Cardiac muscle cell (in vitro differentiated cells and primary cell): ENCODE results near the gene USP6NL. TPM values are rescaled to one million over a fixed set of nuclear protein-coding genes. Genes with fewer than 3 reads are reported as not detected.

ENCODE experiments used
- DNase-seq, 2 donors: peaks; one replicate each; pipeline versions ENCODE4 v3.0.0 to v3.0.0-alpha.2; 2010 to 2017; ENCODE audit warnings: low read depth in 1 of 2, low spot score in 1 of 2
- H3K27ac ChIP-seq: fragments of 200-600 bp; sonication (generic); 2 replicates; pipeline ENCODE4 v1.5.1; 2016
- H3K27me3 ChIP-seq: fragments of 200-600 bp; sonication (generic); 2 replicates; pipeline ENCODE4 v1.6.0; 2016; ENCODE audit warnings: control low read depth
- H3K36me3 ChIP-seq: fragments of 200-600 bp; sonication (generic); 2 replicates; pipeline ENCODE4 v1.5.1; 2016; ENCODE audit warnings: control low read depth
- H3K4me1 ChIP-seq: fragments of 200-600 bp; sonication (generic); 2 replicates; pipeline ENCODE4 v1.8.1; 2017; ENCODE audit warnings: low read depth, mild to moderate bottlenecking, mixed run types
- H3K4me3 ChIP-seq: fragments of 200-600 bp; sonication (generic); 2 replicates; pipeline ENCODE4 v1.5.1; 2016; ENCODE audit warnings: mild to moderate bottlenecking
- H3K9me3 ChIP-seq: fragments of 200-600 bp; sonication (generic); 2 replicates; pipeline ENCODE4 v1.5.1; 2017; ENCODE audit warnings: low read depth, mild to moderate bottlenecking, control low read depth
- CTCF ChIP-seq: IDR thresholded peaks from 2 replicates; pipeline ENCODE4 v1.5.1; 2012; ENCODE audit warnings: low read depth, mild to moderate bottlenecking, low read length
- polyA plus RNA-seq: library from polyadenylated mRNA; unstranded; fragments of >200 nt; fragmentation: Nextera tagmentation; extraction: Ambion mirVana; gene quantifications from 2 replicates; pipeline ENCODE4 v1.2.1, GENCODE V29; 2016
- total RNA-seq: library from RNA; depleted of rRNA; stranded (reverse); fragments of >200 nt; gene quantifications from 2 replicates; pipeline ENCODE4 v1.2.3, GENCODE V29; 2016

Gene USP6NL
- total and polyA plus RNA-seq, 2 experiments from 2014 or later, result 13.6 to 25.4 TPM

GRCh38 chr10:11443468-11444154, 167.8 kb downstream of the USP6NL start:
- Histone ChIP-seq H3K27me3 (no peaks in the 10 kb centered on the region), H3K4me3 (no peak overlapping the region), H3K9me3 (no peaks in the 10 kb centered on the region), H3K27ac (no peak overlapping the region), H3K4me1 (no peaks in the 10 kb centered on the region), H3K36me3 (no peaks in the 10 kb centered on the region)
- TF ChIP-seq CTCF, result no peak
- DNase-seq, result no peak

DNA sequence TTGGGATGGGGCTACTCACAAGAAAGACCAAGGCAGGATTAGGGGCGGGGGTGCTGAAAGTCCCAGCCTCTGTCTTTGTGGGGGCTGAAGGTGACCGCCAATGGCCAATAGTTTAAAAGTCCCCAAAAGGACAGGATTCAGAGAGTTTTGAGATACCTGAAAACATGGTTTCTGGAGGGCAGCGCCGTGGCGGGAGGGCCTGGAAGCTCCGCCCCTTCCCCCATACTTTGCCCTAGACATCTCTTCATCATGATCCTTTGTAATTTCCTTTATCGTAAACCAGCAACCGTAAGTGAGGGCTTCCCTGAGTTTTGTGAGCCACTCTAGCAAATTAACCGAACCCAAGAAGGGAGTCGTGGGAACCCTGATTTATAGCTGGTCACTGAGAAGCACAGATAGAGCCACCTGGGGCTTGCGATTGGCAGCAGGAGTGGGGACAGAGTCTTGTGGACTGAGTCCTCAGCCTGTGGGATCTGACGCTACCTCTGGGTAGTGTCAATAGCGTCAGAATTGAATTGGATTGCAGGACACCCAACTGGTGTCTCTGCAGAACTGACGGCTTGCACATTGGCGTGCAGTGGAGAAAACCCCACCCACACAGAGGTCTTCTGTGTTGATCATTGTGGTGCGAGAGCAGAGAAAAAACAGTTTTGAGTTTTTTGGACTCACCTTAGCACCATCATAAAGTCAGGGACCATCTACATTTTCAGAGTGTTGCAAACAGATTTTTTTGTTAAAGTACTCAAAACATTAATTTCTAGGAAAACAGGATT, 169.3 kb downstream of the USP6NL start:
- H3K27me3 ChIP-seq, result no peaks in the 10 kb centered on the region
- no peak for DNase-seq
- H3K27ac ChIP-seq, result no peak overlapping the region
- H3K4me1 ChIP-seq, result no peaks in the 10 kb centered on the region
- TF ChIP-seq CTCF, result no peak
- H3K4me3 ChIP-seq, result no peak overlapping the region
- H3K9me3 ChIP-seq, result no peaks in the 10 kb centered on the region
- no peaks in the 10 kb centered on the region for H3K36me3 ChIP-seq

GRCh38 chr10:11441151-11441535, 170.3 kb downstream of the USP6NL start:
- DNase-seq, result no peak

GRCh38 chr10:11440250-11441150, 170.9 kb downstream of the USP6NL start:
- Histone ChIP-seq H3K4me1 (peaks cover 5% of the 10 kb centered on the region), H3K9me3 (no peaks in the 10 kb centered on the region), H3K27ac (no peak overlapping the region), H3K4me3 (no peak overlapping the region), H3K27me3 (no peaks in the 10 kb centered on the region), H3K36me3 (no peaks in the 10 kb centered on the region)
- no peak for DNase-seq
- TF ChIP-seq CTCF, result no peak

More at GRCh38 chr10:11441151-11441535, 170.3 kb downstream of the USP6NL start:
- H3K36me3 ChIP-seq, result no peaks in the 10 kb centered on the region
- H3K4me1 ChIP-seq, result no peaks in the 10 kb centered on the region
- no peaks in the 10 kb centered on the region for H3K27me3 ChIP-seq
- H3K4me3 ChIP-seq, result no peak overlapping the region
- TF ChIP-seq CTCF, result no peak
- H3K9me3 ChIP-seq, result no peaks in the 10 kb centered on the region
- no peak overlapping the region for H3K27ac ChIP-seq

DNA sequence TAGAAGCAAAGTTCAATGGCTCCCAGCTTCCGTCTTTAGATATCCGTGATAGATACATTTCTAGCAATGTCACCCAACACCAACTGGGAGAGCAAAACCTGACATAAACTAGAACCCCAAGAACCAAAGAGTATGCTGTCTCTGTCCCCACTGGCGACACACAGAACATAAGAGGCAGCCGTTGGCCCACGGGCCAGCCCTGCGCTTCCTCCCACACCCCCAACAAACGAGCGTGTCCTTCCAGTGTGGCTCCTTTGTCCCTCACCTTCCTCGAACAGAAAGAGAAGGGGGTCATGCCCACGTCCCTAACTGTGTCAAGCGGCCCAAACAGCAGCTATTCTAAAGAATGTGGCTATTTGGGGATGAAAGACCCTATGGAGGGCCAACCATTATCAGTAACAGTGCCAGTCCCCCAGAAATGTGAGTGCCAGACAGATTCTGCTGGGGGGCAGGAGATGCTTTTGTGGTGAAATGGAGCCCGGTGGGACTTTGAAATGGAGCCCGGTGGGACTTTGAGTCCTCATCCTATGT, 171.9 kb downstream of the USP6NL start:
- no peaks in the 10 kb centered on the region for H3K36me3 ChIP-seq
- H3K4me3 ChIP-seq, result no peak overlapping the region
- no peaks in the 10 kb centered on the region for H3K9me3 ChIP-seq
- H3K27ac ChIP-seq, result no peak overlapping the region
- H3K27me3 ChIP-seq, result no peaks in the 10 kb centered on the region
- no peak for TF ChIP-seq CTCF
- H3K4me1 ChIP-seq, result peaks cover 5% of the 10 kb centered on the region
- DNase-seq, result no peak
